ENCODE data around the gene AKT1.

Gene AKT1

DNA sequence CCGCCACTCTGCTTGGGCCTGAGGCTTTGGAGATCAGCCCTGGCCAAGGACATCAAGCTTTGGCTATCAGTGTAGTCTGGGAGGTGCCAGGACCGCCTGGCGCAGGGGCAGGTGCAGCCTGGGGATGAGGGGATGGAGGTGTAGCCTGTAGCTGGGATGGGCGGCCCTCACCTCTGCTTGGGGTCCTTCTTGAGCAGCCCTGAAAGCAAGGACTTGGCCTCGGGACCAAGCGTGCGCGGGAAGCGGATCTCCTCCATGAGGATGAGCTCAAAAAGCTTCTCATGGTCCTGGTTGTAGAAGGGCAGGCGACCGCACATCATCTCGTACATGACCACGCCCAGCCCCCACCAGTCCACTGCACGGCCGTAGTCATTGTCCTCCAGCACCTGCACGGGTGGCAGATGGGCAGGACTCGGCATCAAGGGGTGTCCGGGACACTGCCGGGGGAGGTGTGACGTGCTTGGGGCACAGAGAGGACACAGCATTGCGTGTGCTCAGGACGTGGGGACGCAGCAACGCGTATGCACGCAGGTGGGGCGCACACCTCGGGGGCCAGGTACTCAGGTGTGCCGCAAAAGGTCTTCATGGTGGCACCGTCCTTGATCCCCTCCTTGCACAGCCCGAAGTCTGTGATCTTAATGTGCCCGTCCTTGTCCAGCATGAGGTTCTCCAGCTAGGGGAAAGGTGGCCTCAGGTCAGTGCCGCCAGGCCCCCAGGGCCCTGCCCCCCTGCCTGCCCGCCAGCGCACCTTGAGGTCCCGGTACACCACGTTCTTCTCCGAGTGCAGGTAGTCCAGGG is 22.6 kb downstream of the AKT1 start:
- DNase-seq (ENCODE audit: low read depth), result no peak

DNA sequence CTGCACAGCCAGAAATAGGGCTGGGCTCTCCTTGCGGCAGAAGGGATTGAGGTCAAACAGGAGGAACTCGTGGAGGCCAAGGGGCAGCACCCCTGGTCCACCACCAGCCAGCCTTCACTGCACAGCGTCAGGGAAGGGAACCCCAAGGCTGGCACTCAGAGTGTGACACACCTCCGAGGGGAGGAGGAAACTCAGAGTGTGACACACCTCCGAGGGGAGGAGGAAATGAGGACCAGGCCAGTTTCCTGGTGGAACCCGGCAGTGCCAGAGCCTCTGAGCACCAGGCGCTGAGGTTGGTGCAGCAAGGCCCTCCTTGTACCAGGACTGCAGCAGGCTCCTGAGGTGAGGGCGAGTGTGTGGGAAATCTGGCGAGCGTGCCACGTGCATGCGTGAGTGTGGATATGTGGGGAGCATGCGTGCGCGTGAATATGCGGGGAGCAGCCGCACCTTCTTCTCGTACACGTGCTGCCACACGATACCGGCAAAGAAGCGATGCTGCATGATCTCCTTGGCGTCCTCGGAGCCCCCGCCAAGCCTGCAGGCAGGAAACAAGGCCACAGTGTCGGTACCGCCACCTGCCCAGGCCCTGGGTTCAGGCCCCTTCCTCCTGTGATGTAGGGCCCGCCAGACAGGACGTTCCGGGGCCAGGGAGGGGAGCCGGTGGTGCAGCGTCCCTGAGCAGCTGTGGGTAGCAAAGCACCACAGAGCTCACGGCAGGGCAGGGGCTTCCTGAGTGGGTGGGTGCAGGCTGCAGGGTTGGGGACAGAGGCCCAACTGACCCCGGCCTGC is 23.4 kb downstream of the AKT1 start:
- DNase-seq (ENCODE audit: low read depth), result no peak

DNA sequence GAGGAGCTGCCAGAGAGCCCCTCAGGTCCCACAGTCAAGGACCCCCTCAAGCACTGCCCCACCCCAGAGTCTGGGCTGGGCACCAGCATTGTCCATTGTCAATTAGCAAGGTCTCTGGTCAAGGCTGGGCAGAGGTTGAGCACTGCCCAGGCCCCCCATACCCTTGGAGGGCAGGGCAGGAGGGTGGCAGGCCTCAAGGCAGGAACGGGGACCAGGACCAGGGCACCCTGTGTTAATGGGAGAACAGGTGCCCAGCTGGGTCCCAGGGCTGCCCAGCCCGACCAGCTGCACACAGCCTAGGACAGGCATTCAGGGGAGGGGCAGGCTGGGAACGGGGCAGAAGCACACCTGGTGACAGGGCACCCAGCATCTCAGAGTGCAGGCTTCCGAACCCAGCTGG is 24.2 kb downstream of the AKT1 start:
- no peak for DNase-seq (ENCODE audit: low read depth)

DNA sequence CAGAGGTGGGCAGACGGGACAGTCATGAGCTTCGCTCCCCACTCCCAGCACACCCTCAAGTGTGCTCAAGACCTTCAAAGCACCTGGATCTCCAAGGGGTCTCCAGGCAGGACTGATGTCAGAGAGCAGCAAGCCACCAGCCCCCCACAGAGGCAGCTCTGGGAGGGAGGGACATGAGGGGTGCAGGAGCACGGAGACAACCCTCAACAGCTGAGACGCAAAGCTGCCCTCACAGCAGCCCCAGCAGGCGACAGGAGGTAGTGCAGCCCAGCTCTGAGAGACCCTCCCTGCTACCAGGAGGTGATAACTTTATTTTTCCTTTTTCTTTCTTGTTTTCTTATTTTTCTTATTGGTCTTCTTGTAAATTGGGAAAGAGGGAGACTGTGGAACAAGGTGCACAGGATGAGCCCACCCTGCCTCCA is 24.7 kb downstream of the AKT1 start:
- DNase-seq (ENCODE audit: low read depth), result no peak

DNA sequence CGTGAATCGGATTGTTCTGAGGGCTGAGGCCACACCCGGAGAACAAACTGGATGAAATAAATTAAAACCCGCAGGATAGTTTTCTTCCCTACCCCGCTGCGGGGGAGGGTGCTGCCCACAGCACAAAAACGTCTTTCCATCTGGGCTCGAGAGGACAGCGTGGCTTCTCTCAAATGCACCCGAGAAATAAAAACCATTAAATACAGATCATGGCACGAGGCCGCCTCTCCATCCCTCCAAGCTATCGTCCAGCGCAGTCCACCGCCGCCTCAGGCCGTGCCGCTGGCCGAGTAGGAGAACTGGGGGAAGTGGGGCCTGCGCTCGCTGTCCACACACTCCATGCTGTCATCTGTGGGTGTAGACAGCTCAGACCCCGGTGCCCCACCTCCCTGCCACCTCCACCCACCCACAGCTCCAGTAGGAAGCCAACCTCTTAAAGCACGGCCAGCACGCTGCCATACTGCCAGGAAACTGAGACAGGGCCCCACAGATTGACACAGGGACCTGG is 25.4 kb downstream of the AKT1 start:
- no peak for DNase-seq (ENCODE audit: low read depth)

DNA sequence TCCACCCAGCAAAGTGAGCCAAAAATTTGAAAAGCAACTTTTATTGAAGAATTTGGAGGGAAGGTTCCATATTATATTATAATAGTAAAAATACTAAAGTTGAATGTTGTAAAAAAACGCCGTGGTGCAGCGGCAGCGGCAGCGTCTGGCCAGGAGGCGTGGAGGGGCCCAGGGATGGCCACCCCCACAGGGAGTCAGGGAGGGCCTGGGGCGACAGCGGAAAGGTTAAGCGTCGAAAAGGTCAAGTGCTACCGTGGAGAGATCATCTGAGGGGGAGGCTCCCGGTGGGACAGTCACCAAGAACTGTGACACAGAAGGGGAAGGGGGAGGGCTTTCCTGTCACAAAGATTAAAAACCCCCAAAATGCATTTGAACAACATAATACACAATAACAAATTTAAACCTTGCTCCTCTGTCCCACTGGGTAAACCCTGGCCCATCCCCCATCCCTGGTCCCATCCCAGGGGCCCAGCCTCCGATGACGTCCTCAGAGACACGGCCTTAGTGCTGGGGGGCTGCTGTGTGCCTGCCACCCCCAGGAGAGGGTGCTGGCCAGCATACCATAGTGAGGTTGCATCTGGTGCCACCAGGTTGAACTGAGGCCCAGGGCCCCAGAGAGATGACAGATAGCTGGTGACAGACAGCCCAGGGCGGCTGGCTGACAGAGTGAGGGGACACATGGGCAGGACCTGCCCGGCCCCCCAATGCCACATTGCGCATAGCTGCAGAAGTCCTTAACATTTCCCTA is 26.1 kb downstream of the AKT1 start:
- no peak for DNase-seq (ENCODE audit: low read depth)

DNA sequence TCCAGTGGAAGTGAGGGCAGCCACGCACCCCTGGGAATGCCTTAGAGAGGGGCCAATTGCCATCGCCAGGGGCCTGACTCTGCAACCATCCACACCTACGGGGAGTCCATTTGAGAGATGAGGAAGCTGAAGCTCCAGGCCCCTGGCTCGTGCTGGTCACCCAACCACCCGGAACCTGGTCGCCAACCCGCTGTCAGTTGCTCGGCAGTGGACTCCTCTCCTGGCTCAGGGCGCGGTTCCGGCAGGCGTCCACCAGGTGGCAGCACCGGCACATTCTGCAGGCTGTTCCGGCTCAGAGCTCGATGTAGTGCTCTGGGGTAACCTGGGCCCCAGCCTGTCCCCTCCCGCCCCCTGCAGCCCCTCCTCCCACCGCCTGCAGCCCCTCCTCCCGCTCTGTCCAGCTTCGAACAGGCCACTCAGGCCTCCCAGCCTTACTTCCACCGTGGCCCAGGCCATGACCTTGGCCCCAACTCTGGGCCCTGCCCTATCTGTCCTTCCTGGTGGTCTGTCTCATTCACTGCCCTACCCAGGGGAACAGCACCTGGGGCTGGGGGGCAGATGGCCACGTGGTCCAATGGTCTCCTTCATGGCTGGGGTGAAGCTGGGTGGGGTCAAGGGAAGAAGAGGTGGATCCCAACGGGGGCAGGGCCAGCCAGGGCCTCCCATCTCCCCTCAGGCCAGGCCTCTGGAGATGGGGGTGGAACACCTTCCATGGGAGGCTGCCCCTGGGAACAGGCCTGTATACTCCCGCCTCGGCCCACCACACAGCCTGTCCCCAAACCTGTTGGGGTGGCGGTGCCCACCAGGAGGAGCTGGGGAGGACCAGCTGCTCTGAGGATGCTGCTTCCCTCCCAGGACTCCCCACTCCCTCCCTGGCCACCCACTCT is 26.9 kb downstream of the AKT1 start:
- DNase-seq (ENCODE audit: low read depth), result peak; percentile 68

DNA sequence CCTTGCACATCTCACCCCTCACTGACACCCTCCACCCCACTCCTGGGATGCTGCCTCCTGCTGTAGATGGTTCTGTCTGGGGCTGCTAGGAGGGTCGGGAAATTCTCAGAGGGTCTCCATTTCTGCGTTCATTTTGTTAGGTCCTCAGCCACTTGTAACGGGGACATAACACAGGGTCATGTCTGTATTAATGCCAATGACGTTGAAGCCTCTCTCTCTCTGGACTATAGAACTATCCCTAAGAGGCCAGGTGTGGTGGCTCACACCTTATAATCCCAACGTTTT is 28.0 kb downstream of the AKT1 start:
- no peak for DNase-seq (ENCODE audit: low read depth)

DNA sequence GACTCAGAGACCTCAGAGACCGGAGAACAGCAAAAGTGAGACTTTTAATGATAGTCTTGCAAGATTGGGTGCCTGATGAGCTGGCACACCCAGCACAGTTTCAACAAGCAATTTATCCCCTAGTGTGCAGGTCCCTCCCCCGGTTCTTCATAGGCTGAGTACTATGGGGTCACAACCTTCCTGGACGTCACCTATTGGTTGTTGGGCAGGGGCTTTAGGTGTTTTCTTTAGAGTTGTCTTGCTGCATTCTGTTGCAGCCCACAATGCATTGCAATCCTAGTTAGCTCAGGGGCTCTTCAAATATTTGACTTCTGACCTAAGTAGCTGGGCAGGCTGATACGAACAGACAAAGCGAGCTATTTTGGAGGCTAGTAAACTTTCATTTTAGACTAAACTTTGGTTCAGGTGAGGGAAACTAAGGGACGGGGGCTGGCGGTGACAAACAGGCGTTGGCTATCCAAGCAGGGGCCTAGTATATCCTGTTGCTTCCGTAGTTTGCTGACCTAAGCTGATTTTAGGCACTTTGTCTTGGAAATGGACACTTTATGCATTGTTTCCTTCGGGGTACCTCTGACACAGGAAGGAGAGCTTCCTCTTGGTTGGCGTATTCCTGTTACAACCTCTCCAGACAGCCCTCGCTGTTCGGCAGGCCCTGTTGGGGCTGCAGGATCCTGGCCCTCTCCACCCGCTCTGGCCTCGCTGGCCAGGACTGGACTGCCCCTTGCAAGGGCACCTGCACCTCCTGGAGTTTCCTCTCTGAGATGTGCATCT is 28.5 kb downstream of the AKT1 start:
- no peak for DNase-seq (ENCODE audit: low read depth)

DNA sequence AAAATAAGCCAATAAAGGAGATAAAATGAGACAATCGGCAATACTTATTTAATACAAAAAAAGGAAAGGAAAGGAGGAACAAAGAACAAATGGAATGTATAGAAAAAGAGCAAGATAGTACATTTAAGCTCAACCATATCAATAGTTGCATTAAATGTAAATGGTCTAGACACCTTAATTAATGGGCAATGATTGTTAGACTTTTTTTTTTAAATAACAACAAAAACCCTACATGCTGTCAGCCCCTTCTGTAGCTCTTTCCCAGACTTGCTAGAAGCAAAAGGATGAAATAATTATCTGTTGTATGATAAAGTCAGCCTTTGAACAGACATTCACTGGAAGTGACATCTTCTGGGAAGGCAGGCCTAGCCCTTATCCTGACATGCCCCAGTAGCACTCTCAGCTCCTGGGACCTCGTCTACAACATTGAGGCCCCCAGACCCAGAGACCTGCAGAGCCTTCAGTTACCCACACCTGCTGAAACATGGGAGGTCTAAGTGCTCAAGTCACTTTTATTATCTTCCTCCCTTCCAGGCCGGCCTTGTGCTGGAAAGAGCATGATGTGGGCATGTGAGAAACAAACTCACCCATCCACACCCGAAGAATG is 29.2 kb downstream of the AKT1 start:
- DNase-seq (ENCODE audit: low read depth), result no peak

DNA sequence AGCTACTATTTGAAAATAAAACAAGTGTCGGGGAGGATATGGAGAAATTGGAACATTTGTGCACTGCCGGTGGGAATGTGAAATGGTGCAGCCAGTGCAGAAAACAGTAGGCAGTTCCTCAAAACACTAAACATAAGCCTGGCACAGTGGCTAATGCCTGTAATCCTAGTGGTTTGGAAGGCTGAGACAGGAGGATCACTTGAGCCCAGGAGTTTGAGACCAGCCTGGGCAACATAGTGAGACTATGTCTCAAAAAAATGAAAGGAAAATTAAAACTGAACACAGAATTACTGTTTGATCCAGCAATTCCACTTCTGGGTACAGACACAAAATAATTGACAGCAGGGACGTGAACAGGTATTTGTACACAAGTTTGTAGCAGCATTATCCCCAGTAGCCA is 30.0 kb downstream of the AKT1 start:
- no peak for DNase-seq (ENCODE audit: low read depth)

DNA sequence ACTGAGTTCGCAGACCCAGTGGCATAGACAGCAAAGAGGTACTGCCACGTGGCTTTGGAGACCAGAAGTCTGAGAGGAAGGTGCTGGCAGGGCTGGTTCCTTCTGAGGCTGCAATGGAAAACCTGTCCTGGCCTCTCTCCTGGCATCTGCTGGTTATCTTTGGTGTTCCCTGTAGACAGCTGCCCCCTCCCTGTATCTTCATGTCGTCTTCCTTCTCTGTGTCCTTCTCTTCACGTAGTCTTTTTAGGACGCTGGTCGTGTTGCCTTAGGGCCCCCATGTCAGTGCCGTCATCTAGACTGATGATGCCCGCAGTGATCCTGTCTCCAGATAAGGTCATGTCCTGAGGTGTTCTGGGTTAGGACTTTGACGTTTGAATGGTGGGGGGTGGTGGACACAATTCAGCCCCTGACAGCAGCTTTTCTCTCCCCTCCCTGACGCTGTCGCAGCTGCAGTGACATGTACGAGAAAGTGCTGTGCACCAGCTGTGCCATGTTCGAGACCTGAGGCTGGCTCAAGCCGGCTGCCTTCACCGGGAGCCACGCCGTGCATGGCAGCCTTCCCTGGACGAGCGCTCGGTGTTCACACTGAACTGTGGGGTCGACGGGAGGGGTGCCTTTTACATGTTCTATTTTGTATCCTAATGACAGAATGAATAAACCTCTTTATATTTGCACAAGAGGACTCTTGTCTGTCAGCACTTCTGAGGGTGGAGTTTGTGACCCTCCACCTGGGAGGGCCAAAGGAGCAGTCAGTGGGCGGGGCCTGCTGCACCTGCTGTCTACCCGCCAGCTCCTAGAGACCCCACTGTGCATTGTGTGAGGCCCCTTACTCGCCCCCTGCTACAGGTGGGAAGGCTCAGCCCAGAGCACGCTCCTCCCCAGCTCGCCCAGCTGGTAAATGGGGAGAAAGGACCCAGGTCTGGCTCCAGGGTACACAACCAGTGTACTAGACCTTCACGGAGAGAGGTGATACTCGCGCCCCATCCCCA is 36.3 kb downstream of the AKT1 start:
- DNase-seq (ENCODE audit: low read depth), result no peak

DNA sequence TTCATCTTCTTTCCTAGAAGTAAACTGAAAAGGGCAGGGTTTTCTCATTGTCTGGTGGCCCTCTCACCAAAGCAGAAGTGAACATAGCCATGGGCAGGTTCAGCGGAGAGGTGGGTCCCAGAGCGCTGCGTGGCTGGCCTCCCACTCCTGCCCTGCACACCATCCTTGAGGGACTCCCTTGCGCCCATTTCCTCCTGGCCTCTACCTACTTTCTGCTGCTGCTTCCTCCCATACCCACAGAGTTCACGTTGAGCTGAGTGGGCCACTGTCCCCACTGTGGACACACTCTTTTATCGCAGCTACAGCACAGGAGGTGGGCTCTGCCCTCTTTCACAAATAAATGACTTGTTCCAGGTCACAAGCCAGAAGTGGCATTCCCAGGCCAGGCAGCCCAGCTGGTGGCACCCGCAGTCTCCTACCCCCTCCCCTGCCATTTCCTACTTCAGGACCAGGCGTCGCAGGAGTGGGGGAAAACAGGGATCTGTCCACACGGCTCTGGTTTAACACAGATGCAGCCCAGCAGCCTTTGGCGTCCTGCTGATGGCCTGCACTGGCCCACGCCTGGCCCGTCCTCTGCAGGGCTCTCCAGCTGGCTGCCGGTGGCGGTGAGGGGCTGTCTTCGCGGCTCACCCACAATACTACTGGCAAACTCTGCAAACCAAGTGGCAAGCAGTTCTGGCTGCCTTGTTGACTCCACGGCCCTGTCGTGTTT is 37.7 kb downstream of the AKT1 start:
- DNase-seq (ENCODE audit: low read depth), result no peak

DNA sequence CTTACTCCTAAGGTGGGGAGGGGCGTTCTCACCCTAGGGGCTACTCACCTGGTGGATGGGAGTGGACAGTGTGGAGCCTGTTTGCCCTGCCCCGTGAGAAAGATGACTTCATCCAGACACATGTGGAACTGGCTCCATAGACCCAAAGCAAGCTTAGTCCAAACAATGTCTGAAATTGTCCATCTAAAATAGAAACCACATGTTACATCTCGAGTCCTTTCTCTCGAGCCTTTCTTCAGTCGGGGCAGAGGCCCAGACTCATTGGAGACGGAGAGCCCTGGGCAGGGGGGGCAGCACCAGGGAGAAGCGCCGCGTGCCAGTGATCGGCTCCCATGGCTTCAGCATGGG is 38.3 kb downstream of the AKT1 start:
- no peak for DNase-seq (ENCODE audit: low read depth)

DNA sequence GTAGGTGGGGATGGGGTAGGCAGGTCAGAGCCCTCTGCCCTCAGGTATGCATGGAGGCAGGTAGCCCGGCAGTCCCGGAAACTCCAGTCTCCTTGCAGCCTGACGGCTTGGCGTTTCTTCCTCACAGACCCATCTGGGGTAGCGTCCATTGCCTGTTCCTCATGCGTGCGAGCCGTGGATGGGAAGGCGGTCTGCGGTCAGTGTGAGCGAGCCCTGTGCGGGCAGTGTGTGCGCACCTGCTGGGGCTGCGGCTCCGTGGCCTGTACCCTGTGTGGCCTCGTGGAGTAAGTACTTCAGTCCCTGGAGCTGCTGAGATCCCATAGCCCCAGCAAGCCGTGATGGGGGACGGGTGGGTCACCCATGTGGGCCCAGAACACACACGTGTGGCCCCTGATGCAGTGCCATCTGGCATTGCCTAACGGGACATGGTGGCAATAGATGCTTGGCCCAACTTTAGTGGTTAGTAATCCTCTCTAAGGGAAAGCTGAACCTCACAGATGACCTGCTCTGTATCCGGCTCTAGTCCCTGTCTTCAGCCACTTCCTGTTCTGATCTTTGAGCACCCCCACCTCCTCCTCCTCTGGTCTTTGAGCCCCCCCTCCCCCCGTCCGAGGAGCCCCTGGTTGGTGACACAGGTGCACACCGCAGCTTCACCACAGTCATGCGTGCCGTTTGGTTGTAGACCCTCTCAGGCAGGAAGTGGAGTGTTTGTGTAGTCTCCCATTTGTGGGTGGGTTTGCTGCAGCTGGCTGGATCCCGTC is 38.9 kb downstream of the AKT1 start:
- DNase-seq (ENCODE audit: low read depth), result no peak

DNA sequence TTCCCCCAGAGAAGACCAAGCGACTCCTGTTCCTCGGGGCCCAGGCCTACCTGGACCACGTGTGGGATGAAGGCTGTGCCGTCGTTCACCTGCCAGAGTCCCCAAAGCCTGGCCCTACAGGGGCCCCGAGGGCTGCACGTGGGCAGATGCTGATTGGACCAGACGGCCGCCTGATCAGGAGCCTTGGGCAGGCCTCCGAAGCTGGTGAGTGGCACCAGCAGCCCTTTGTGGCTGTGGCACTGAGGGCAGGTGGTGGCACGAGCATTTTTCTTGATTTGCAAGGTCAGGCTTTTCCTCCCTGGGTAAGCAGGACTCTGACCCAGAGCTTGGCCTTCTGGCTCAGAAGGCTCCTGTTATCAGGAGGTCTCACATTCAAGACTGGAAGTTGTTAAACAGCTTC is 39.9 kb downstream of the AKT1 start:
- no peak for DNase-seq (ENCODE audit: low read depth)

DNA sequence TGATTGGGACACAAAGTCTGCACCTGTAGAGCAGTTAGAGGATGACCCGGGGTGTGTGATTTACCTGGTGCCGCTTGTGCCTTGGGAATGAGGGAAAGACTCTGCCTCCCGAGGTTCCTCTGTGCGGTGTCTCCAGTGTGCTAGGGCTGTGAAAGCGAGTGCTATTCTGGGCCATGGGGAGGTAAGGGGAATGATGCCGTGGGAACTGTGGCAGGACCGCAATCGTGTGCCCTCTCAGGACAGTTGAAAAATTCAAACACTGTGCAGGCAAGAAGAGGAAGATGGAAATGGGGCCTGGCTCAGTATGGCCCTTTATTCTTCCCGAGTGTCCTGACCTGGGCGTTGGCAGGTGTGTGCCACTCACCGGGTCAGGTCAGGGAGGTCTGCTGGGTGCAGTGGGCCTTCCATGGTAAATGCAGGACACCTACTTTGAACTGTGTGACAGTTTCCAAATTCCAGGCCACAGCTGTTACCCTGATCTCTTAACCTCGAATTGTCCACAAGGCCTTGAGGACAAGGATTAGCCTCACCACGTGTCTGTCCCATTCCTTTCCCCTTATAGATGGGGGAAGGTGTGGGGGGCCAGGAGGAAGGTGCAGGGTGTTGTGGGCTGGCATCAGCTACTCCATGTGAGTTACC is 41.2 kb downstream of the AKT1 start:
- DNase-seq (ENCODE audit: low read depth), result no peak

Measured in fibroblast of the conjunctiva (primary cell).